Liver (tissue), 9 donors: Measurements from ENCODE around the gene PSTPIP1. TPM values are rescaled to one million over a fixed set of nuclear protein-coding genes. Genes with fewer than 3 reads are reported as not detected.

Experiments
- DNase-seq: peaks from one replicate; pipeline ENCODE4 v3.0.0-alpha.2; 2017; ENCODE audit warnings: low spot score
- H3K27ac ChIP-seq, 2 donors: one replicate each; pipeline ENCODE4 v1.7.0; 2013; ENCODE audit warnings: inconsistent platforms in 2 of 2, low read length in 2 of 2, control low read depth in 1 of 2, low read depth in 1 of 2, mild to moderate bottlenecking in 1 of 2
- H3K27me3 ChIP-seq, 4 donors: one replicate each; pipeline versions ENCODE4 v1.6.1 to v1.7.0; 2013; ENCODE audit warnings: low read length in 3 of 4, inconsistent platforms in 1 of 4, mild to moderate bottlenecking in 1 of 4, moderate library complexity in 1 of 4; ENCODE audit not compliant: control insufficient read depth in 4 of 4, insufficient read depth in 4 of 4
- H3K36me3 ChIP-seq, 4 donors: one replicate each; pipeline versions ENCODE4 v1.6.1 to v1.7.0; 2013; ENCODE audit warnings: low read length in 3 of 4, mild to moderate bottlenecking in 3 of 4, low read depth in 1 of 4, moderate library complexity in 1 of 4; ENCODE audit not compliant: control insufficient read depth in 4 of 4, insufficient read depth in 3 of 4
- H3K4me1 ChIP-seq, 4 donors: one replicate each; pipeline versions ENCODE4 v1.6.1 to v1.7.0; 2013; ENCODE audit warnings: low read length in 3 of 4, mild to moderate bottlenecking in 3 of 4, moderate library complexity in 1 of 4; ENCODE audit not compliant: control insufficient read depth in 4 of 4, insufficient read depth in 4 of 4
- H3K4me3 ChIP-seq, 3 donors: one replicate each; pipeline versions ENCODE4 v1.6.1 to v1.7.0; 2013; ENCODE audit warnings: low read length in 3 of 3, control low read depth in 1 of 3, low read depth in 1 of 3, mild to moderate bottlenecking in 1 of 3
- H3K9ac ChIP-seq, 2 donors: one replicate each; pipeline ENCODE4 v1.7.0; 2013; ENCODE audit warnings: low read length in 2 of 2, mild to moderate bottlenecking in 2 of 2, moderate library complexity in 2 of 2, control low read depth in 1 of 2, low read depth in 1 of 2
- H3K9me3 ChIP-seq, 4 donors: one replicate each; pipeline versions ENCODE4 v1.6.1 to v1.7.0; 2013; ENCODE audit warnings: low read length in 3 of 4; ENCODE audit not compliant: control insufficient read depth in 4 of 4
- FOXA1 ChIP-seq: IDR thresholded peaks from 2 replicates; pipeline ENCODE4 v1.6.1; 2016; ENCODE audit warnings: antibody characterized with exemption
- HNF4A ChIP-seq, 2 donors: conservative IDR thresholded peaks; 2 replicates each; pipeline ENCODE4 v1.6.1; 2016; ENCODE audit warnings: antibody characterized with exemption in 2 of 2, mild to moderate bottlenecking in 2 of 2
- HNF4G ChIP-seq: IDR thresholded peaks from 2 replicates; pipeline ENCODE4 v1.6.1; 2016; ENCODE audit warnings: antibody characterized with exemption
- JUND ChIP-seq, 2 donors: IDR thresholded peaks; 2 replicates each; pipeline ENCODE4 v1.6.1; 2016; ENCODE audit warnings: antibody characterized with exemption in 2 of 2
- MAX ChIP-seq: IDR thresholded peaks from 2 replicates; pipeline ENCODE4 v1.6.1; 2016; ENCODE audit warnings: antibody characterized with exemption
- REST ChIP-seq: IDR thresholded peaks from 2 replicates; pipeline ENCODE4 v1.6.1; 2016; ENCODE audit warnings: antibody characterized with exemption, mild to moderate bottlenecking
- RXRA ChIP-seq, 2 donors: IDR thresholded peaks; 2 replicates each; pipeline ENCODE4 v1.6.1; 2017 to 2018; ENCODE audit warnings: antibody characterized with exemption in 2 of 2, mild to moderate bottlenecking in 1 of 2
- TAF1 ChIP-seq: conservative IDR thresholded peaks from 2 replicates; pipeline ENCODE4 v1.6.1; 2016; ENCODE audit warnings: antibody characterized with exemption, mild to moderate bottlenecking
- WGBS: extraction: QIAGEN DNeasy Blood & Tissue Kit; methylation state at CpG from one replicate; pipeline ENCODE4 v1.1.7; 2013; 5-methylcytosine and 5-hydroxymethylcytosine counted together
- polyA plus RNA-seq, 2 donors: library from polyadenylated mRNA; stranded (reverse) in 1 of 2; unstranded in 1 of 2; fragments of 200-250 nt in 1 of 2; fragments of >200 nt in 1 of 2; fragmentation: Nextera tagmentation in 1 of 2; extraction: Ambion mirVana in 1 of 2; gene quantifications; one replicate each; pipeline versions ENCODE4 v1.2.1 to v1.2.3, GENCODE V29; 2013 to 2015
- total RNA-seq, 2 donors: library from RNA; depleted of rRNA; stranded (reverse); fragments of >200 nt; gene quantifications; one replicate each; pipeline ENCODE4 v1.2.3, GENCODE V29; 2014
- donor health status: healthy.
- donor health status: healthy.
- donor health status: healthy.
- donor health status: healthy.
- donor health status: healthy.

PSTPIP1 gene
- total and polyA plus RNA-seq, 4 donors: 1.1 to 4.6 (median 3.0) TPM

- Histone ChIP-seq H3K27me3 (no peaks in the 10 kb centered on the region), H3K9me3 (no peaks in the 10 kb centered on the region), H3K4me3 (no peak overlapping the region), H3K36me3 (no peaks in the 10 kb centered on the region), H3K4me1 (no peaks in the 10 kb centered on the region), H3K9ac (no peak overlapping the region), H3K27ac (peak overlapping the region in 1 of 2 donors; percentile 50)
- no peak for DNase-seq
- 79% methylated on average over 6 of the region's 6 CpGs for WGBS
- no peak for TF ChIP-seq FOXA1
- no peak for TF ChIP-seq HNF4A (conservative IDR thresholded peaks at IDR 0.05)
- TF ChIP-seq JUND (IDR thresholded peaks at IDR 0.05): peak; percentile 54 to 57
- no peak for TF ChIP-seq REST
Observed at GRCh38 chr15:77013776-77014131, 18.8 kb downstream of the PSTPIP1 start.

GRCh38 chr15:77014132-77015081 is 19.5 kb downstream of the PSTPIP1 start:
- no peaks in the 10 kb centered on the region for H3K36me3 ChIP-seq
- H3K27ac ChIP-seq: peak overlapping the region in 1 of 2 donors; percentile 50
- DNase-seq: no peak
- WGBS: 83% methylated on average over 23 of the region's 23 CpGs
- no peaks in the 10 kb centered on the region for H3K27me3 ChIP-seq
- H3K9me3 ChIP-seq: no peaks in the 10 kb centered on the region
- H3K4me3 ChIP-seq: no peak overlapping the region
- TF ChIP-seq TAF1 (no peak), REST (no peak), HNF4A (conservative IDR thresholded peaks at IDR 0.05) (no peak), MAX (no peak), RXRA (IDR thresholded peaks at IDR 0.05) (no peak), HNF4G (no peak)
- no peaks in the 10 kb centered on the region for H3K4me1 ChIP-seq
- no peak overlapping the region for H3K9ac ChIP-seq
